Cardiac muscle cell (in vitro differentiated cells and primary cell): ENCODE measurements around the gene CYP4F22. TPM values are rescaled to one million over a fixed set of nuclear protein-coding genes. Genes with fewer than 3 reads are reported as not detected.

Source experiments
- DNase-seq, 2 donors: peaks; one replicate each; pipeline versions ENCODE4 v3.0.0 to v3.0.0-alpha.2; 2010 to 2017; ENCODE audit warnings: low read depth in 1 of 2, low spot score in 1 of 2
- H3K27ac ChIP-seq: fragments of 200-600 bp; sonication (generic); 2 replicates; pipeline ENCODE4 v1.5.1; 2016
- H3K27me3 ChIP-seq: fragments of 200-600 bp; sonication (generic); 2 replicates; pipeline ENCODE4 v1.6.0; 2016; ENCODE audit warnings: control low read depth
- H3K36me3 ChIP-seq: fragments of 200-600 bp; sonication (generic); 2 replicates; pipeline ENCODE4 v1.5.1; 2016; ENCODE audit warnings: control low read depth
- H3K4me1 ChIP-seq: fragments of 200-600 bp; sonication (generic); 2 replicates; pipeline ENCODE4 v1.8.1; 2017; ENCODE audit warnings: low read depth, mild to moderate bottlenecking, mixed run types
- H3K4me3 ChIP-seq: fragments of 200-600 bp; sonication (generic); 2 replicates; pipeline ENCODE4 v1.5.1; 2016; ENCODE audit warnings: mild to moderate bottlenecking
- H3K9me3 ChIP-seq: fragments of 200-600 bp; sonication (generic); 2 replicates; pipeline ENCODE4 v1.5.1; 2017; ENCODE audit warnings: low read depth, mild to moderate bottlenecking, control low read depth
- polyA plus RNA-seq: library from polyadenylated mRNA; unstranded; fragments of >200 nt; fragmentation: Nextera tagmentation; extraction: Ambion mirVana; gene quantifications from 2 replicates; pipeline ENCODE4 v1.2.1, GENCODE V29; 2016
- total RNA-seq: library from RNA; depleted of rRNA; stranded (reverse); fragments of >200 nt; gene quantifications from 2 replicates; pipeline ENCODE4 v1.2.3, GENCODE V29; 2016
- TF ChIP-seq, protein P1 (sequence below): IDR thresholded peaks from 2 replicates; pipeline ENCODE4 v1.5.1; 2012; ENCODE audit warnings: low read depth, mild to moderate bottlenecking, low read length

The CYP4F22 gene
- total and polyA plus RNA-seq, 2 experiments from 2014 or later: not detected

GRCh38 chr19:15536350-15536749 is 28.0 kb downstream of the CYP4F22 start:
- H3K36me3 ChIP-seq: no peaks in the 10 kb centered on the region
- H3K27ac ChIP-seq: no peak overlapping the region
- no peaks in the 10 kb centered on the region for H3K27me3 ChIP-seq
- H3K9me3 ChIP-seq: no peaks in the 10 kb centered on the region
- TF ChIP-seq, protein P1, sequence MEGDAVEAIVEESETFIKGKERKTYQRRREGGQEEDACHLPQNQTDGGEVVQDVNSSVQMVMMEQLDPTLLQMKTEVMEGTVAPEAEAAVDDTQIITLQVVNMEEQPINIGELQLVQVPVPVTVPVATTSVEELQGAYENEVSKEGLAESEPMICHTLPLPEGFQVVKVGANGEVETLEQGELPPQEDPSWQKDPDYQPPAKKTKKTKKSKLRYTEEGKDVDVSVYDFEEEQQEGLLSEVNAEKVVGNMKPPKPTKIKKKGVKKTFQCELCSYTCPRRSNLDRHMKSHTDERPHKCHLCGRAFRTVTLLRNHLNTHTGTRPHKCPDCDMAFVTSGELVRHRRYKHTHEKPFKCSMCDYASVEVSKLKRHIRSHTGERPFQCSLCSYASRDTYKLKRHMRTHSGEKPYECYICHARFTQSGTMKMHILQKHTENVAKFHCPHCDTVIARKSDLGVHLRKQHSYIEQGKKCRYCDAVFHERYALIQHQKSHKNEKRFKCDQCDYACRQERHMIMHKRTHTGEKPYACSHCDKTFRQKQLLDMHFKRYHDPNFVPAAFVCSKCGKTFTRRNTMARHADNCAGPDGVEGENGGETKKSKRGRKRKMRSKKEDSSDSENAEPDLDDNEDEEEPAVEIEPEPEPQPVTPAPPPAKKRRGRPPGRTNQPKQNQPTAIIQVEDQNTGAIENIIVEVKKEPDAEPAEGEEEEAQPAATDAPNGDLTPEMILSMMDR: no peak
- H3K4me3 ChIP-seq: no peak overlapping the region
- no peak for DNase-seq
- H3K4me1 ChIP-seq: no peaks in the 10 kb centered on the region

DNA sequence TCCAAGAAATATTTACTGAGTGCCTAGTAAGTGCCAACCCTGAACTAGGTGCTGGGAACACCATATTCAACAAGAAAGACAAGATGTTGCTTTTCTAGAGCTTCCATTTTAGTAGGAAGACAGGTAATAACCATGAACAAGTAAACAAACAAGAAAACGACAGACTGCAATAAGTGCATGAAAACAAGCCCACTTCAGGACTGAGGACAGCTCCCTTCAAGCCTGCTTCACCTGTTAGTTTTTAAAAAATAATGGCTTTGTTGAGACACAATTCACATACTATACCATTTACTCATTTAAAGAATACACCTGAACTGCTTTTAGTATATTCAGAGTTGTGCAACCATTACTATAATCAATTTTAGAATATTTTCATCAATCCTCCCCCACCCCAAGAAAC is 30.4 kb downstream of the CYP4F22 start:
- Histone ChIP-seq H3K9me3 (no peaks in the 10 kb centered on the region), H3K36me3 (no peaks in the 10 kb centered on the region), H3K4me1 (no peaks in the 10 kb centered on the region), H3K4me3 (no peak overlapping the region), H3K27ac (no peak overlapping the region), H3K27me3 (no peaks in the 10 kb centered on the region)
- peak in 1 of 2 donors; percentile 18 for DNase-seq
- TF ChIP-seq, protein P1: no peak

- H3K27me3 ChIP-seq: no peaks in the 10 kb centered on the region
- TF ChIP-seq, protein P1: no peak
- no peak overlapping the region for H3K27ac ChIP-seq
- H3K36me3 ChIP-seq: no peaks in the 10 kb centered on the region
- H3K4me3 ChIP-seq: no peak overlapping the region
- no peak for DNase-seq
- H3K4me1 ChIP-seq: no peaks in the 10 kb centered on the region
- no peaks in the 10 kb centered on the region for H3K9me3 ChIP-seq
Observed at GRCh38 chr19:15539638-15540037, 31.3 kb downstream of the CYP4F22 start.

GRCh38 chr19:15540435-15540834 is 32.1 kb downstream of the CYP4F22 start:
- H3K9me3 ChIP-seq: no peaks in the 10 kb centered on the region
- H3K4me3 ChIP-seq: no peak overlapping the region
- H3K36me3 ChIP-seq: no peaks in the 10 kb centered on the region
- H3K4me1 ChIP-seq: no peaks in the 10 kb centered on the region
- H3K27ac ChIP-seq: no peak overlapping the region
- DNase-seq: no peak
- H3K27me3 ChIP-seq: no peaks in the 10 kb centered on the region
- TF ChIP-seq, protein P1: no peak

DNA sequence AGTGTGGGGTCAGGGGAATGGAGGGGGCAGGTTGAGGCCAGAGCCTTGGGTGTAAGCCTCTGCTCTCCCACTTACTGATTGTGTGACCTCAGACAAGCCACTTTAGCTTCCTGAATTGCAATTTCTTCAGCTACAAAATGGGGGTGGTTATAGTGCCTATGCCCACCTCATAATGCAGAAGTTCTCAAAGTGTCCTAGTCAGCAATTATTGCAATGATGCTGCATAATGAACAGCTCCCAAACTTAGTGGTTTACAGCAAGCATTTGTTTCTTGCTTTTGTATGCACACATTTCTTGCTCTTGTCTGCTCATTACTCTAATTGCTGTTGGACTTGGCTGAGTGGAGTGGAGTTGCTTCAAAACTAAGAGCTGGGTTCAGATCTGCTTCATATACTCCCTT is 36.0 kb downstream of the CYP4F22 start:
- Histone ChIP-seq H3K9me3 (no peaks in the 10 kb centered on the region), H3K27me3 (no peaks in the 10 kb centered on the region), H3K36me3 (no peaks in the 10 kb centered on the region), H3K4me1 (no peaks in the 10 kb centered on the region), H3K4me3 (no peak overlapping the region), H3K27ac (no peak overlapping the region)
- DNase-seq: no peak
- TF ChIP-seq, protein P1: no peak

DNA sequence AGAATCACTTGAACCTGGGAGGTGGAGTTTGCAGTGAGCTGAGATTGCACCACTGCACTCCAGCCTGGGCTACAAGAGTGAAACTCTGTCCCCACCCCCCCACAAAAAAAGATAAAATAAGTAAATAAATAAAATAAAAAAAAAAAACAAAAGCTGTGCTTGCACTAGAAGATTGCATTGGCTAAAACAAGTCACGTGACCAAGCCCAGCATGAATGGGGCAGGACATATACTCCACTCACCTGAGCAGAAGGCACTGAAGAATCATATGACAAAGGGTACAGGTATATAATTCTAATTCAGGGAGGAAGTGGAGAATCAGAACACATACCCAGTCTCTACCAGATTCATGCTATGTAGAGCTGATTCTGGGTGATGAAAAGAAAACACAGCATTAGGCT is 36.6 kb downstream of the CYP4F22 start:
- no peaks in the 10 kb centered on the region for H3K36me3 ChIP-seq
- no peak overlapping the region for H3K27ac ChIP-seq
- no peak for DNase-seq
- TF ChIP-seq, protein P1: no peak
- no peak overlapping the region for H3K4me3 ChIP-seq
- H3K4me1 ChIP-seq: no peaks in the 10 kb centered on the region
- no peaks in the 10 kb centered on the region for H3K9me3 ChIP-seq
- no peaks in the 10 kb centered on the region for H3K27me3 ChIP-seq
